Measurements from ENCODE around the gene TPP2. TPM values are rescaled to one million over a fixed set of nuclear protein-coding genes. Genes with fewer than 3 reads are reported as not detected.

The TPP2 gene
- total RNA-seq, 1 experiment from 2014 or later = 31.6 TPM

GRCh38 chr13:102690883-102691282 lies 94.1 kb downstream of the TPP2 start:
- Histone ChIP-seq H3K36me3 (ENCODE audit: control insufficient read depth, insufficient read depth, low read length) (no peaks in the 10 kb centered on the region), H3K4me1 (ENCODE audit: control insufficient read depth, insufficient read depth, low read length) (no peaks in the 10 kb centered on the region), H3K27me3 (ENCODE audit: control insufficient read depth, insufficient read depth, low read length) (no peaks in the 10 kb centered on the region), H3K4me3 (ENCODE audit: low read depth in 2 of 2, low read length in 2 of 2) (no peak overlapping the region), H3K27ac (ENCODE audit: low read length) (no peak overlapping the region), H3K9me3 (ENCODE audit: control insufficient read depth, insufficient read depth, low read depth, low read length) (no peaks in the 10 kb centered on the region)
- ATAC-seq (no peak), DNase-seq (ENCODE audit: low read depth, low spot score) (no peak)
- BruUV-seq (replicated peaks) = no TSS peak
- TF ChIP-seq POLR2AphosphoS5 (IDR thresholded peaks at IDR 0.05; ENCODE audit: low read depth, low read length) (no peak), TCF7L2 (IDR thresholded peaks at IDR 0.05; ENCODE audit: low read depth, low read length) (no peak), SIN3A (IDR thresholded peaks at IDR 0.05; ENCODE audit: borderline replicate concordance, insufficient read depth, low read depth, low read length) (no peak)
- TF ChIP-seq, protein P1, sequence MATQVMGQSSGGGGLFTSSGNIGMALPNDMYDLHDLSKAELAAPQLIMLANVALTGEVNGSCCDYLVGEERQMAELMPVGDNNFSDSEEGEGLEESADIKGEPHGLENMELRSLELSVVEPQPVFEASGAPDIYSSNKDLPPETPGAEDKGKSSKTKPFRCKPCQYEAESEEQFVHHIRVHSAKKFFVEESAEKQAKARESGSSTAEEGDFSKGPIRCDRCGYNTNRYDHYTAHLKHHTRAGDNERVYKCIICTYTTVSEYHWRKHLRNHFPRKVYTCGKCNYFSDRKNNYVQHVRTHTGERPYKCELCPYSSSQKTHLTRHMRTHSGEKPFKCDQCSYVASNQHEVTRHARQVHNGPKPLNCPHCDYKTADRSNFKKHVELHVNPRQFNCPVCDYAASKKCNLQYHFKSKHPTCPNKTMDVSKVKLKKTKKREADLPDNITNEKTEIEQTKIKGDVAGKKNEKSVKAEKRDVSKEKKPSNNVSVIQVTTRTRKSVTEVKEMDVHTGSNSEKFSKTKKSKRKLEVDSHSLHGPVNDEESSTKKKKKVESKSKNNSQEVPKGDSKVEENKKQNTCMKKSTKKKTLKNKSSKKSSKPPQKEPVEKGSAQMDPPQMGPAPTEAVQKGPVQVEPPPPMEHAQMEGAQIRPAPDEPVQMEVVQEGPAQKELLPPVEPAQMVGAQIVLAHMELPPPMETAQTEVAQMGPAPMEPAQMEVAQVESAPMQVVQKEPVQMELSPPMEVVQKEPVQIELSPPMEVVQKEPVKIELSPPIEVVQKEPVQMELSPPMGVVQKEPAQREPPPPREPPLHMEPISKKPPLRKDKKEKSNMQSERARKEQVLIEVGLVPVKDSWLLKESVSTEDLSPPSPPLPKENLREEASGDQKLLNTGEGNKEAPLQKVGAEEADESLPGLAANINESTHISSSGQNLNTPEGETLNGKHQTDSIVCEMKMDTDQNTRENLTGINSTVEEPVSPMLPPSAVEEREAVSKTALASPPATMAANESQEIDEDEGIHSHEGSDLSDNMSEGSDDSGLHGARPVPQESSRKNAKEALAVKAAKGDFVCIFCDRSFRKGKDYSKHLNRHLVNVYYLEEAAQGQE (IDR thresholded peaks at IDR 0.05; ENCODE audit: insufficient read depth in 1 of 2, low read depth in 2 of 2, low read length in 1 of 2) = no peak
- TF ChIP-seq, protein P2, sequence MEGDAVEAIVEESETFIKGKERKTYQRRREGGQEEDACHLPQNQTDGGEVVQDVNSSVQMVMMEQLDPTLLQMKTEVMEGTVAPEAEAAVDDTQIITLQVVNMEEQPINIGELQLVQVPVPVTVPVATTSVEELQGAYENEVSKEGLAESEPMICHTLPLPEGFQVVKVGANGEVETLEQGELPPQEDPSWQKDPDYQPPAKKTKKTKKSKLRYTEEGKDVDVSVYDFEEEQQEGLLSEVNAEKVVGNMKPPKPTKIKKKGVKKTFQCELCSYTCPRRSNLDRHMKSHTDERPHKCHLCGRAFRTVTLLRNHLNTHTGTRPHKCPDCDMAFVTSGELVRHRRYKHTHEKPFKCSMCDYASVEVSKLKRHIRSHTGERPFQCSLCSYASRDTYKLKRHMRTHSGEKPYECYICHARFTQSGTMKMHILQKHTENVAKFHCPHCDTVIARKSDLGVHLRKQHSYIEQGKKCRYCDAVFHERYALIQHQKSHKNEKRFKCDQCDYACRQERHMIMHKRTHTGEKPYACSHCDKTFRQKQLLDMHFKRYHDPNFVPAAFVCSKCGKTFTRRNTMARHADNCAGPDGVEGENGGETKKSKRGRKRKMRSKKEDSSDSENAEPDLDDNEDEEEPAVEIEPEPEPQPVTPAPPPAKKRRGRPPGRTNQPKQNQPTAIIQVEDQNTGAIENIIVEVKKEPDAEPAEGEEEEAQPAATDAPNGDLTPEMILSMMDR (IDR thresholded peaks at IDR 0.05) = no peak
- intact Hi-C loops (cut with micrococcal nuclease; ENCODE audit: unreplicated experiment) (no loop called here), in situ Hi-C loops (cut with HindIII; ENCODE audit: low pct_unique_long_range_greater_than_20kb, low sequenced_read_pairs) (no loop called here)
- CTCF ChIA-PET = no interaction called here
- POLR2A ChIA-PET = no interaction called here

GRCh38 chr13:102692491-102692826 lies 95.7 kb downstream of the TPP2 start:
- CTCF ChIA-PET = no interaction called here
- Histone ChIP-seq H3K27me3 (ENCODE audit: control insufficient read depth, insufficient read depth, low read length) (no peaks in the 10 kb centered on the region), H3K27ac (ENCODE audit: low read length) (no peak overlapping the region), H3K9me3 (ENCODE audit: control insufficient read depth, insufficient read depth, low read depth, low read length) (no peaks in the 10 kb centered on the region), H3K4me3 (ENCODE audit: low read depth in 2 of 2, low read length in 2 of 2) (no peak overlapping the region), H3K36me3 (ENCODE audit: control insufficient read depth, insufficient read depth, low read length) (no peaks in the 10 kb centered on the region), H3K4me1 (ENCODE audit: control insufficient read depth, insufficient read depth, low read length) (no peaks in the 10 kb centered on the region)
- BruUV-seq (replicated peaks) = no TSS peak
- DNase-seq (ENCODE audit: low read depth, low spot score) = no peak
- intact Hi-C loops (cut with micrococcal nuclease; ENCODE audit: unreplicated experiment) (no loop called here), in situ Hi-C loops (cut with HindIII; ENCODE audit: low pct_unique_long_range_greater_than_20kb, low sequenced_read_pairs) (no loop called here)
- ATAC-seq = no peak
- POLR2A ChIA-PET = no interaction called here
- TF ChIP-seq, protein P2 (IDR thresholded peaks at IDR 0.05) = no peak
- TF ChIP-seq SIN3A (IDR thresholded peaks at IDR 0.05; ENCODE audit: borderline replicate concordance, insufficient read depth, low read depth, low read length) (no peak), POLR2AphosphoS5 (IDR thresholded peaks at IDR 0.05; ENCODE audit: low read depth, low read length) (no peak), TCF7L2 (IDR thresholded peaks at IDR 0.05; ENCODE audit: low read depth, low read length) (no peak)
- TF ChIP-seq, protein P1 (IDR thresholded peaks at IDR 0.05; ENCODE audit: insufficient read depth in 1 of 2, low read depth in 2 of 2, low read length in 1 of 2) = no peak

Measured in Panc1 (cell line).